RWPE2 (cell line): Measurements from ENCODE around the gene PRKD2.

Source experiments
- ATAC-seq: fragments of 200-7000 bp; cut with Tn5 transposase; 3 replicates; pipeline ENCODE4 v1.9.1; 2021; ENCODE audit warnings: low read depth
- DNase-seq: peaks from one replicate; pipeline ENCODE4 v3.0.0-alpha.2; 2020; ENCODE audit warnings: low spot score
- H3K27ac ChIP-seq: fragments of 450-650 bp; 2 replicates; pipeline ENCODE4 v1.5.1; 2017; ENCODE audit warnings: mild to moderate bottlenecking; ENCODE audit not compliant: poor library complexity, severe bottlenecking
- H3K27me3 ChIP-seq: fragments of 250-450 bp; sonication (Bioruptor Pico); 2 replicates; pipeline ENCODE4 v1.5.1; 2021; ENCODE audit warnings: mild to moderate bottlenecking, moderate library complexity; ENCODE audit not compliant: insufficient read depth, poor library complexity, severe bottlenecking
- H3K36me3 ChIP-seq: fragments of 250-450 bp; sonication (Bioruptor Pico); 2 replicates; pipeline ENCODE4 v1.5.1; 2020; ENCODE audit warnings: low read depth, mild to moderate bottlenecking, moderate library complexity
- H3K4me1 ChIP-seq: fragments of 250-450 bp; sonication (Bioruptor Pico); 2 replicates; pipeline ENCODE4 v1.5.1; 2021; ENCODE audit warnings: mild to moderate bottlenecking, moderate library complexity; ENCODE audit not compliant: insufficient read depth, poor library complexity, severe bottlenecking
- H3K4me3 ChIP-seq: fragments of 250-450 bp; sonication (Bioruptor Pico); 2 replicates; pipeline ENCODE4 v1.5.1; 2021; ENCODE audit warnings: mild to moderate bottlenecking, moderate library complexity; ENCODE audit not compliant: severe bottlenecking
- H3K9me3 ChIP-seq: fragments of 250-450 bp; sonication (Bioruptor Pico); 2 replicates; pipeline ENCODE4 v1.5.1; 2021; ENCODE audit warnings: mild to moderate bottlenecking, moderate library complexity; ENCODE audit not compliant: severe bottlenecking
- TF ChIP-seq, protein P1 (sequence below): fragments of 450-650 bp; IDR thresholded peaks from one replicate; pipeline ENCODE4 v1.5.1; 2017; ENCODE audit warnings: mild to moderate bottlenecking, moderate library complexity; ENCODE audit not compliant: poor library complexity, severe bottlenecking

PRKD2 gene

DNA sequence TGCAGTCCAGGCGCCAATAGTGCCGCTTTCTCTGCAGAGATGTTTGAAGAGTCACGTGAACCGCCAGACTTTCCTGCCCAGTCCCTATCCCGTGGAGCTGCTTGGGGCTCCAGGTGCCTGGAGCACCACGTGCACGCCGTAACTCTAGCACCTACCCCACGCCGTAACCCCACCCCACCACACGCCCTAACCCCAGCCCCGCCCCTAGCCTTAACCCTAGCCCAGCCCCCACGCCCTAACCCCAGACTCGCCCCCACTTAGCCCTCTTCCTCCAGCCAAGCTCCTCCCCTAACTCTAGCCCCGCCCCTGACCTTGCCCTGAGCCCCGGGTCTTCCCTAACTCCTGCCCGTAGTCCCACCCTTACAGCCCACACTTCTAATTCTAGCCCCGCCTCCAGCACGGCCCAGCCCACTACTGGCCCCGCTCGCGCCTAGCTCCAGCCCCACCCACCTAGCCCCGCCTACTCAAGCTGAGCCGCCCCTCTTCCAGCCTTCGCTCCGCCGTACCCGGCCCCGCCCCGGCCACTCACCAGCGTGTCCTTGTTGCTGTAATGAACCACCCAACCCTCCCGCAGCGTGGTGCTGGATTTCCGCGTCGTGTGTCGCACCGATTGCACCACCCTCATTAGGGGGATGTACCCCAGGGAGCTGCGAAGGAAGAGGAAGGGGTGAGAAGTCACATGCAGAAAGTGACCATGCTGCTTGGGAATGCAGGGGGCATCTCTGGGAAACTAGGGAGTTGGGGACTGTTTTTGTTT lies 19.5 kb downstream of the PRKD2 start:
- peaks cover 94% of the 10 kb centered on the region for H3K36me3 ChIP-seq
- no peak overlapping the region for H3K4me3 ChIP-seq
- no peaks in the 10 kb centered on the region for H3K9me3 ChIP-seq
- no peaks in the 10 kb centered on the region for H3K4me1 ChIP-seq
- ATAC-seq (peak; percentile 25; the same call in 1 of the 3 replicates), DNase-seq (peak; percentile 71)
- H3K27me3 ChIP-seq = no peaks in the 10 kb centered on the region
- TF ChIP-seq, protein P1, sequence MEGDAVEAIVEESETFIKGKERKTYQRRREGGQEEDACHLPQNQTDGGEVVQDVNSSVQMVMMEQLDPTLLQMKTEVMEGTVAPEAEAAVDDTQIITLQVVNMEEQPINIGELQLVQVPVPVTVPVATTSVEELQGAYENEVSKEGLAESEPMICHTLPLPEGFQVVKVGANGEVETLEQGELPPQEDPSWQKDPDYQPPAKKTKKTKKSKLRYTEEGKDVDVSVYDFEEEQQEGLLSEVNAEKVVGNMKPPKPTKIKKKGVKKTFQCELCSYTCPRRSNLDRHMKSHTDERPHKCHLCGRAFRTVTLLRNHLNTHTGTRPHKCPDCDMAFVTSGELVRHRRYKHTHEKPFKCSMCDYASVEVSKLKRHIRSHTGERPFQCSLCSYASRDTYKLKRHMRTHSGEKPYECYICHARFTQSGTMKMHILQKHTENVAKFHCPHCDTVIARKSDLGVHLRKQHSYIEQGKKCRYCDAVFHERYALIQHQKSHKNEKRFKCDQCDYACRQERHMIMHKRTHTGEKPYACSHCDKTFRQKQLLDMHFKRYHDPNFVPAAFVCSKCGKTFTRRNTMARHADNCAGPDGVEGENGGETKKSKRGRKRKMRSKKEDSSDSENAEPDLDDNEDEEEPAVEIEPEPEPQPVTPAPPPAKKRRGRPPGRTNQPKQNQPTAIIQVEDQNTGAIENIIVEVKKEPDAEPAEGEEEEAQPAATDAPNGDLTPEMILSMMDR = no peak
- H3K27ac ChIP-seq = no peak overlapping the region

DNA sequence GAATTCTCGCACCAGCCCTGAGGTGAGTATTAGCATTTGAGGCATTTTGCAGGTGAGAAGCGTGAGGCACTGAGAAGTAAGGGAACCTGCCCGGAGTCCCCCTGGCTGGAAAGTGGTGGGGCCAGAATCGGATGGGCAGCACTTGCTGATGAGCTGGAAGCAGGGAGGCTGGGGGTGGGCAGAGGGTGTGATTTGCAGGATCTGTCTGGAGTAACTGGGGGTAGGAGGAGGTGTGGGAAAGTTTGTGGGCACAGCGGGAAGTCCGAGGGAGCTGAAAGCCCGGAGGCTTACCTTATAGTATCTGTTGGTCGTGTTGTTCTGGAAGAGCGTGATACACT lies 20.1 kb downstream of the PRKD2 start:
- no peak overlapping the region for H3K27ac ChIP-seq
- H3K27me3 ChIP-seq = no peaks in the 10 kb centered on the region
- DNase-seq = no peak
- no peaks in the 10 kb centered on the region for H3K9me3 ChIP-seq
- no peak overlapping the region for H3K4me3 ChIP-seq
- peaks cover 94% of the 10 kb centered on the region for H3K36me3 ChIP-seq
- TF ChIP-seq, protein P1 = no peak
- H3K4me1 ChIP-seq = no peaks in the 10 kb centered on the region
- ATAC-seq = no peak

DNA sequence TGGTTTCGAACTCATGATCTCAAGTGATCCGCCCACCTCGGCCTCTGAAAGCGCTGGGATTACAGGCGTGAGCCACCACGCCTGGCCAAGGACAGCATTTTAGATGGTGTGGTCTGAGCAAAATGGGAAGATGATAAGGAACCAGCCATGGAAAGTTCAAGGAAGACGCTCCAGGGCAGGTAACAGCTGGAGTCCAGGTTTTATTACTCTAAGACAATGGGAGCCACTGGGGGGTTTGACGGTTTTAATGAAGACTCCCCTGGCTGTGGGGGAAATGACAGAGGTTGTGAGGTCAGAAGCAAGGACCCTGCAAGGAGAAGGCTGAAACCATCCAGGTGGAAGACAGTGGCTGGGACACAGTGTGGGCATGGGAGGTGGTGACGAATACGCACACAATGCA lies 20.9 kb downstream of the PRKD2 start:
- no peak for DNase-seq
- TF ChIP-seq, protein P1 = no peak
- Histone ChIP-seq H3K4me3 (no peak overlapping the region), H3K27ac (no peak overlapping the region), H3K4me1 (no peaks in the 10 kb centered on the region), H3K27me3 (no peaks in the 10 kb centered on the region), H3K36me3 (peaks cover 94% of the 10 kb centered on the region), H3K9me3 (no peaks in the 10 kb centered on the region)
- ATAC-seq = no peak

DNA sequence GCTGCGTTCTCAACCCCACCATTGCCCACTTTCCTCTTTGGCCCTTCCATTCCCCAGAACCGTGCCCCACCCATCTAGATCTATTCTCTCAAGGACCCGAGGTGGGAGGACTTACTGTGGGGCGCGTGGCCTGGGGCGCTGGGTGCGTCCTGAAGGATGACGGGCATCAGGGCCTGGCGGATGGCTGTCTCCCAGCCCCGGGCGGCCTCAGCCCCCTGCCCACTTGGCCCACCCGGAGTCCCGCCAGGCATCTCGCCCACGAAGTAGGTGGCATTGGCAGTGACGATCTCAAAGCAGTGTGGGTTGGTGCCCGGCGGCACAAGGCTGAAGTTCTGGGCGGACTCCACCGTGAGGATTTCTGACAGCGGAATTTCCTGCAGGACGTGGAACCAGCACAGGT lies 23.2 kb downstream of the PRKD2 start:
- TF ChIP-seq, protein P1 = no peak
- Histone ChIP-seq H3K4me3 (no peak overlapping the region), H3K9me3 (no peaks in the 10 kb centered on the region), H3K27me3 (no peaks in the 10 kb centered on the region), H3K27ac (no peak overlapping the region), H3K4me1 (no peaks in the 10 kb centered on the region), H3K36me3 (peaks cover 95% of the 10 kb centered on the region)
- DNase-seq = no peak
- no peak for ATAC-seq
